Loucy (cell line): ENCODE results near the gene KRTAP3-2.

Source experiments
- H2AFZ ChIP-seq: fragments of 200-600 bp; sonication (generic); 2 replicates; pipeline ENCODE4 v1.6.0; 2016; ENCODE audit warnings: antibody characterized with exemption, mild to moderate bottlenecking, low read length, moderate library complexity
- H3F3A ChIP-seq: fragments of 200-600 bp; 2 replicates; pipeline ENCODE4 v1.6.0; 2016; ENCODE audit warnings: antibody characterized with exemption, low read depth, mild to moderate bottlenecking
- H3K27me3 ChIP-seq: fragments of 200-600 bp; sonication (generic); 2 replicates; pipeline ENCODE4 v1.6.1; 2014; ENCODE audit warnings: low read length, mild to moderate bottlenecking; ENCODE audit not compliant: insufficient read depth, poor library complexity, severe bottlenecking
- H3K36me3 ChIP-seq: fragments of 200-600 bp; sonication (generic); 2 replicates; pipeline ENCODE4 v1.6.1; 2016; ENCODE audit warnings: low read length; ENCODE audit not compliant: insufficient read depth
- H3K4me1 ChIP-seq: fragments of 200-600 bp; sonication (generic); 2 replicates; pipeline ENCODE4 v1.5.1; 2014; ENCODE audit warnings: low read length, mild to moderate bottlenecking; ENCODE audit not compliant: insufficient read depth, poor library complexity, severe bottlenecking
- H3K4me2 ChIP-seq: fragments of 200-600 bp; sonication (generic); 2 replicates; pipeline ENCODE4 v1.6.0; 2014; ENCODE audit warnings: antibody characterized with exemption, low read length, low read depth, mild to moderate bottlenecking; ENCODE audit not compliant: poor library complexity, severe bottlenecking
- H3K4me3 ChIP-seq: fragments of 200-600 bp; sonication (generic); 2 replicates; pipeline ENCODE4 v1.5.1; 2014; ENCODE audit warnings: low read length, mild to moderate bottlenecking, mixed read lengths; ENCODE audit not compliant: poor library complexity, severe bottlenecking
- H3K79me2 ChIP-seq: fragments of 200-600 bp; sonication (generic); 2 replicates; pipeline ENCODE4 v1.6.1; 2014; ENCODE audit warnings: low read length; ENCODE audit not compliant: insufficient read depth
- H3K9ac ChIP-seq: fragments of 200-600 bp; sonication (generic); 2 replicates; pipeline ENCODE4 v1.6.0; 2014; ENCODE audit warnings: mild to moderate bottlenecking, low read depth, low read length, moderate library complexity; ENCODE audit not compliant: poor library complexity, severe bottlenecking
- H3K9me2 ChIP-seq: fragments of 200-600 bp; sonication (generic); replicated peaks from 2 replicates; pipeline ENCODE4 v1.6.1; 2016; ENCODE audit warnings: low read depth, low read length, mixed read lengths
- H3K9me3 ChIP-seq: fragments of 200-600 bp; sonication (generic); 2 replicates; pipeline ENCODE4 v1.6.1; 2014; ENCODE audit warnings: mild to moderate bottlenecking, antibody characterized with exemption, low read length, low read depth; ENCODE audit not compliant: insufficient read depth
- H4K20me1 ChIP-seq: fragments of 200-600 bp; sonication (generic); 2 replicates; pipeline ENCODE4 v1.6.0; 2014; ENCODE audit warnings: antibody characterized with exemption, low read length, mild to moderate bottlenecking; ENCODE audit not compliant: insufficient read depth, poor library complexity, severe bottlenecking
- EZH2phosphoT487 ChIP-seq: fragments of 200-600 bp; IDR thresholded peaks from 2 replicates; pipeline ENCODE4 v1.6.1; 2018; ENCODE audit warnings: antibody characterized with exemption, mild to moderate bottlenecking, moderate library complexity, borderline replicate concordance
- TF ChIP-seq, protein P1 (sequence below): fragments of 200-600 bp; sonication (generic); conservative IDR thresholded peaks from 2 replicates; pipeline ENCODE4 v1.5.1; 2014; ENCODE audit warnings: mild to moderate bottlenecking, antibody characterized with exemption, low read length

The KRTAP3-2 gene

DNA sequence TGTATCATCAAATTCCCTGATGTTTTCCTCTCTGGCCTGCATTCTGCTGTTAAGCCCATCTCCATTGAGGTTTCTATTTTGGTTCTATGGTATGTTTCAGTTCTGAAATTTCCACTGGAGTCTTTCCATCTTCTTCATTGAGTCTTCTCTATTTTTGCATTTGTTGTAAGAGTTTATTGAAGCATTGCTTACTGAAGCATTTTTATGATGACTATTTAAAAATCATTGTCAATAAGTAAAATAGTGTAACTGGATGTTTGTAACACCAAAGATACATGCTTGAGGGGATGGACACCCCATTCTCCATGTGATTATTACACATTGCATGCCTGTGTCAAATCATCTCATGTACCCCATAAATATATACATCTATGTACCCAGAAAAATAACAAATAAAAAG, 24.2 kb downstream of the KRTAP3-2 start:
- Histone ChIP-seq H3K79me2 (no peaks in the 10 kb centered on the region), H3K4me1 (no peaks in the 10 kb centered on the region), H4K20me1 (no peaks in the 10 kb centered on the region), H3K9me2 (no peaks in the 10 kb centered on the region), H3K9me3 (no peaks in the 10 kb centered on the region), H3K4me2 (no peak overlapping the region), H3K36me3 (no peaks in the 10 kb centered on the region), H3K4me3 (no peak overlapping the region), H3K9ac (no peak overlapping the region), H2AFZ (no peak overlapping the region), H3K27me3 (peaks cover 7% of the 10 kb centered on the region), H3F3A (no peaks in the 10 kb centered on the region)
- TF ChIP-seq EZH2phosphoT487: no peak
- TF ChIP-seq, protein P1, sequence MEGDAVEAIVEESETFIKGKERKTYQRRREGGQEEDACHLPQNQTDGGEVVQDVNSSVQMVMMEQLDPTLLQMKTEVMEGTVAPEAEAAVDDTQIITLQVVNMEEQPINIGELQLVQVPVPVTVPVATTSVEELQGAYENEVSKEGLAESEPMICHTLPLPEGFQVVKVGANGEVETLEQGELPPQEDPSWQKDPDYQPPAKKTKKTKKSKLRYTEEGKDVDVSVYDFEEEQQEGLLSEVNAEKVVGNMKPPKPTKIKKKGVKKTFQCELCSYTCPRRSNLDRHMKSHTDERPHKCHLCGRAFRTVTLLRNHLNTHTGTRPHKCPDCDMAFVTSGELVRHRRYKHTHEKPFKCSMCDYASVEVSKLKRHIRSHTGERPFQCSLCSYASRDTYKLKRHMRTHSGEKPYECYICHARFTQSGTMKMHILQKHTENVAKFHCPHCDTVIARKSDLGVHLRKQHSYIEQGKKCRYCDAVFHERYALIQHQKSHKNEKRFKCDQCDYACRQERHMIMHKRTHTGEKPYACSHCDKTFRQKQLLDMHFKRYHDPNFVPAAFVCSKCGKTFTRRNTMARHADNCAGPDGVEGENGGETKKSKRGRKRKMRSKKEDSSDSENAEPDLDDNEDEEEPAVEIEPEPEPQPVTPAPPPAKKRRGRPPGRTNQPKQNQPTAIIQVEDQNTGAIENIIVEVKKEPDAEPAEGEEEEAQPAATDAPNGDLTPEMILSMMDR: no peak

DNA sequence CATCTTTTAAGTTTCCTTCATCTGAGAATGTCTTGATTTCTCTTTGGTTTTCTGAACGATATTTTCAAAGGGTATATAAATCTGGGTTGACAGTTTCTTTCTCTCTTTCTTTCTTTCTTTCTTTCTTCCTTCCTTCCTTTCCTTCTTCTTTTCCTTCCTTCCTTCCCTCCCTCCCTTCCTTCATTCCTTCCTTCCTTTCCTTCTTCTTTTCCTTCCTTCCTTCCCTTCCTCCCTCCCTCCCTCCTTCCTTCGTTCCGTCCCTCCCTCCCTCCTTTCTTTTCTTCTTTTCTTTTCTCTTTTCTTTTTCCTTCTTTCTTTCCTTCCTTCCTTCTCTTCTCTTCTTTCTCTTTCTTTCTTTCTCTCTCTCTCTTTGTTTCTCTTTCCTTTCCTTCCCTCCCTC, 25.3 kb downstream of the KRTAP3-2 start:
- H4K20me1 ChIP-seq: no peaks in the 10 kb centered on the region
- no peak overlapping the region for H3K9ac ChIP-seq
- no peak overlapping the region for H3K4me3 ChIP-seq
- TF ChIP-seq EZH2phosphoT487: no peak
- TF ChIP-seq, protein P1: no peak
- H3K9me3 ChIP-seq: no peaks in the 10 kb centered on the region
- peaks cover 7% of the 10 kb centered on the region for H3K27me3 ChIP-seq
- no peaks in the 10 kb centered on the region for H3K9me2 ChIP-seq
- H3K4me1 ChIP-seq: no peaks in the 10 kb centered on the region
- H3K4me2 ChIP-seq: no peak overlapping the region
- no peaks in the 10 kb centered on the region for H3K79me2 ChIP-seq
- H2AFZ ChIP-seq: no peak overlapping the region
- no peaks in the 10 kb centered on the region for H3K36me3 ChIP-seq
- H3F3A ChIP-seq: no peaks in the 10 kb centered on the region

DNA sequence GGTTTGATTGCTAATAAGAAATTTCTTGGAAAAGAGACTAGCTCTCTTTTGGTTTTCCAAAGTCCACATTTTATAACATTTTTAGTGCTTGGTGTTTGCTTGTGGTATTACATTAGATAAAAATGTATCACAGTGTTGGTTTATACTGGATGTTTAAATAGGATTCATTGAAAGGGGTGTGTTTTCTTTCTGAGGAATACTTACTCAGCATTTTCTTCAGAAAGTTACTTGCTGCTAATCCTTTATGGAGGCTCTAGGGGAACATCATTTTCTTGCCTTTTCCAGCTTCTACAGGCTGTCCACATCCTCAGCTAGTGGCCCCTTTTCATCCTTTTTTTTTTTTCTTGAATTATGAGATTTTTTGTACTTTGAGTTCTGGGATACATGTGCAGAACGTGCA, 32.1 kb downstream of the KRTAP3-2 start:
- Histone ChIP-seq H4K20me1 (no peaks in the 10 kb centered on the region), H3K9ac (no peak overlapping the region), H3K27me3 (no peaks in the 10 kb centered on the region), H3K4me1 (no peaks in the 10 kb centered on the region), H2AFZ (no peak overlapping the region), H3K4me2 (no peak overlapping the region), H3K79me2 (no peaks in the 10 kb centered on the region), H3K4me3 (no peak overlapping the region), H3K36me3 (no peaks in the 10 kb centered on the region), H3K9me3 (no peaks in the 10 kb centered on the region), H3F3A (no peaks in the 10 kb centered on the region), H3K9me2 (no peaks in the 10 kb centered on the region)
- TF ChIP-seq, protein P1: no peak
- TF ChIP-seq EZH2phosphoT487: no peak
